Left renal pelvis (tissue), 4 donors: Measurements from ENCODE around the gene CRYBG2. TPM values are rescaled to one million over a fixed set of nuclear protein-coding genes. Genes with fewer than 3 reads are reported as not detected.
A peak's percentile ranks its signal among the peaks of the same experiment; 100 is the strongest.

Experiments
- DNase-seq, 4 donors: peaks; one replicate each; pipeline ENCODE4 v3.0.0-alpha.2; 2013; ENCODE audit warnings: low read depth in 4 of 4, low spot score in 3 of 4
- polyA plus RNA-seq, 4 donors: library from polyadenylated mRNA; unstranded; fragments of 120-200 nt; gene quantifications; one replicate each; pipeline ENCODE4 v1.2.1, GENCODE V29; 2013; ENCODE audit not compliant: insufficient read length in 4 of 4

CRYBG2 gene
- polyA plus RNA-seq, 4 donors = 0.54 to 1.2 (median 0.98) TPM; not detected in 1

GRCh38 chr1:26283871-26284596, 69.9 kb downstream of the CRYBG2 start:
- no peak for DNase-seq

- DNase-seq = no peak
Measured at GRCh38 chr1:26283279-26283853, 70.6 kb downstream of the CRYBG2 start.

- no peak for DNase-seq
Measured at GRCh38 chr1:26282401-26282918, 71.5 kb downstream of the CRYBG2 start.

GRCh38 chr1:26281971-26282370, 72.0 kb downstream of the CRYBG2 start:
- DNase-seq = peak in 1 of 4 donors; percentile 46

GRCh38 chr1:26281091-26281958, 72.6 kb downstream of the CRYBG2 start:
- no peak for DNase-seq

GRCh38 chr1:26280333-26281042, 73.4 kb downstream of the CRYBG2 start:
- no peak for DNase-seq

GRCh38 chr1:26279456-26280332, 74.2 kb downstream of the CRYBG2 start, which contains the start of gene SH3BGRL3:
Gene SH3BGRL3, plus strand, starts transcription at chr1:26280086. Its CDS starts 70 bp downstream, at chr1:26280156.
- DNase-seq = peak; percentile 49 to 64 (median 56)

GRCh38 chr1:26278724-26279455, 75.0 kb downstream of the CRYBG2 start:
- DNase-seq = no peak

- no peak for DNase-seq
Measured at GRCh38 chr1:26278303-26278702, 75.6 kb downstream of the CRYBG2 start.

- no peak for DNase-seq
Measured at GRCh38 chr1:26277719-26278118, 76.2 kb downstream of the CRYBG2 start.

GRCh38 chr1:26277261-26277661, 76.7 kb downstream of the CRYBG2 start:
- DNase-seq = no peak

GRCh38 chr1:26276432-26276838, 77.5 kb downstream of the CRYBG2 start:
- DNase-seq = no peak

GRCh38 chr1:26275580-26276431, 78.1 kb downstream of the CRYBG2 start:
- peak in 3 of 4 donors; percentile 47 to 59 (median 48) for DNase-seq

- no peak for DNase-seq
Measured at GRCh38 chr1:26274801-26275425, 79.0 kb downstream of the CRYBG2 start.
